Measurements from ENCODE around the gene FILIP1L. TPM values are rescaled to one million over a fixed set of nuclear protein-coding genes. Genes with fewer than 3 reads are reported as not detected.

FILIP1L gene
- polyA plus RNA-seq, 1 of the 3 experiments (the other 2 are of a cell fraction) = 26.8 TPM

- H3K36me3 ChIP-seq (replicated peaks in 1 of 2; ENCODE audit: control insufficient read depth in 1 of 2, insufficient read depth in 2 of 2, low read length in 1 of 2) = no peaks in the 10 kb centered on the region
- no peaks in the 10 kb centered on the region for H3K79me2 ChIP-seq (ENCODE audit: insufficient read depth)
- H4K20me1 ChIP-seq (ENCODE audit: insufficient read depth) = no peaks in the 10 kb centered on the region
- H3K27ac ChIP-seq (ENCODE audit: low read depth in 2 of 2, low read length in 1 of 2) = peak overlapping the region in 1 of 2 experiments; percentile 65; a peak in 2 of 4 replicates
- TF ChIP-seq POLR2AphosphoS5 (IDR thresholded peaks at IDR 0.05; ENCODE audit: low read depth, low read length) = no peak
- no peak for TF ChIP-seq USF1 (IDR thresholded peaks at IDR 0.05; ENCODE audit: borderline replicate concordance, low read depth)
- TF ChIP-seq RCOR1 (IDR thresholded peaks at IDR 0.05; ENCODE audit: low read length) = no peak
- TF ChIP-seq MXI1 (IDR thresholded peaks at IDR 0.05; ENCODE audit: low read depth, low read length) = no peak
- no peak for TF ChIP-seq RAD21 (IDR thresholded peaks at IDR 0.05; ENCODE audit: low read length)
- 0 out of 2 replicates have a peak, but pooled peaks have one; percentile 12 for TF ChIP-seq JUND (IDR thresholded peaks at IDR 0.05)
- TF ChIP-seq REST (IDR thresholded peaks at IDR 0.05; ENCODE audit: low read depth, low read length) = no peak
- TF ChIP-seq, protein P1, sequence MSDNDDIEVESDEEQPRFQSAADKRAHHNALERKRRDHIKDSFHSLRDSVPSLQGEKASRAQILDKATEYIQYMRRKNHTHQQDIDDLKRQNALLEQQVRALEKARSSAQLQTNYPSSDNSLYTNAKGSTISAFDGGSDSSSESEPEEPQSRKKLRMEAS (IDR thresholded peaks at IDR 0.05; ENCODE audit: low read depth) = no peak
- TF ChIP-seq TEAD4 (IDR thresholded peaks at IDR 0.05; ENCODE audit: borderline replicate concordance, insufficient read depth) = no peak
- TF ChIP-seq RXRA (IDR thresholded peaks at IDR 0.05; ENCODE audit: borderline replicate concordance, low read depth) = no peak
- peak in 1 of 2 experiments; percentile 34; a peak in 1 of 4 replicates for TF ChIP-seq EP300 (IDR thresholded peaks at IDR 0.05; ENCODE audit: borderline replicate concordance in 1 of 2, low read depth in 1 of 2, low read length in 1 of 2)
- no peak for TF ChIP-seq GABPA (IDR thresholded peaks at IDR 0.05; ENCODE audit: low read depth)
- 0 out of 2 replicates have a peak, but pooled peaks have one; percentile 51 for TF ChIP-seq YY1 (IDR thresholded peaks at IDR 0.05; ENCODE audit: low read depth)
- TF ChIP-seq PBX3 (IDR thresholded peaks at IDR 0.05) = no peak
- no peak for TF ChIP-seq RFX5 (IDR thresholded peaks at IDR 0.05; ENCODE audit: low read length)
- TF ChIP-seq NFIC (IDR thresholded peaks at IDR 0.05; ENCODE audit: borderline replicate concordance) = peak; percentile 63; the same call in 1 of the 2 replicates
- TF ChIP-seq TCF12 (IDR thresholded peaks at IDR 0.05) = no peak
- no peak for TF ChIP-seq SIN3A (IDR thresholded peaks at IDR 0.05; ENCODE audit: borderline replicate concordance, low read depth, low read length)
- no peak overlapping the region for H3K4me3 ChIP-seq (ENCODE audit: low read depth in 2 of 2, low read length in 1 of 2)
- H3K9me2 ChIP-seq = no peaks in the 10 kb centered on the region
- CTCF ChIA-PET = no interaction called here
- POLR2A ChIA-PET = no interaction called here
- no peaks in the 10 kb centered on the region for H3K9me3 ChIP-seq
- peak overlapping the region; percentile 1; the same call in 1 of the 2 replicates for H3K9ac ChIP-seq
- H2AFZ ChIP-seq (ENCODE audit: low read depth) = no peak overlapping the region
- peaks cover 3% of the 10 kb centered on the region for H3F3A ChIP-seq (replicated peaks; ENCODE audit: insufficient read depth)
- no peak overlapping the region for H3K4me2 ChIP-seq
- no peak for DNase-seq
- H3K27me3 ChIP-seq (ENCODE audit: insufficient read depth) = no peaks in the 10 kb centered on the region
- H3K4me1 ChIP-seq (ENCODE audit: control insufficient read depth in 1 of 2, insufficient read depth in 2 of 2, low read depth in 1 of 2, low read length in 1 of 2) = peaks cover 4 to 14% of the 10 kb centered on the region in 2 experiments; a peak in 2 of 4 replicates
Observed at GRCh38 chr3:99918715-99919114, 195.6 kb downstream of the FILIP1L start.

Data from SK-N-SH (cell line).